KOPT-K1 (cell line): ENCODE measurements around the gene BCAS3.

Experiments used
- H3K27ac ChIP-seq: fragments of 200-600 bp; sonication (generic); 2 replicates; pipeline ENCODE4 v1.5.1; 2016; ENCODE audit warnings: antibody characterized with exemption, mild to moderate bottlenecking, low read depth, low read length; ENCODE audit not compliant: poor library complexity, severe bottlenecking
- H3K36me3 ChIP-seq: fragments of 200-600 bp; sonication (generic); 2 replicates; pipeline ENCODE4 v1.5.1; 2017; ENCODE audit warnings: antibody characterized with exemption, mild to moderate bottlenecking, low read length, moderate library complexity; ENCODE audit not compliant: insufficient read depth
- H3K9me3 ChIP-seq: fragments of 200-600 bp; sonication (generic); 2 replicates; pipeline ENCODE4 v1.5.1; 2017; ENCODE audit warnings: antibody characterized with exemption, low read length, mild to moderate bottlenecking; ENCODE audit not compliant: insufficient read depth, poor library complexity, severe bottlenecking

The BCAS3 gene

GRCh38 chr17:60677308-60678117, at the start of gene BCAS3:
Gene BCAS3, plus strand, starts transcription at chr17:60677851.
- Histone ChIP-seq H3K27ac (peak within 1 kb of the TSS; percentile 49), H3K36me3 (no peaks in the 10 kb centered on the region), H3K9me3 (no peaks in the 10 kb centered on the region)

GRCh38 chr17:60628252-60628889, 49.3 kb upstream of the BCAS3 start:
- H3K9me3 ChIP-seq = no peaks in the 10 kb centered on the region
- H3K36me3 ChIP-seq = peaks cover 79% of the 10 kb centered on the region
- H3K27ac ChIP-seq = no peak overlapping the region

DNA sequence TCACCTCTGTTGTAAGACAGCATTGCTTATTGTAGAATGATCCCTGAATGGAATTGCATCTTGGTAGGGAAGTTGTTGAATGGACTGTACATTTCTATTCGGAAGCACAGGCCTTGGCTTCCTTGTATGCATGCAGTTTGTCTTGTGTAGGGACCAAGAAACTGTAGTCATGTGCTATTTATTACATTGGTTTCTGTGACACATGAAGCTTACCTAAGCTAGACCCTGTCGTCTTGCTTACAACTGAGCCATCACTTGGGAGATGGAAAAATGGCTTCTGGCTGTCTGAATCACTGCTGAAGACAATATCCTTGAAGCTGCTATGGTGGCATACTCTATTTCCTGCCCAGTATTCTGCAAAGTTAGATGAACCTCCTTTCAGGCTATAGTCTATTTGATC, 48.5 kb upstream of the BCAS3 start:
- no peak overlapping the region for H3K27ac ChIP-seq
- peaks cover 79% of the 10 kb centered on the region for H3K36me3 ChIP-seq
- H3K9me3 ChIP-seq = no peaks in the 10 kb centered on the region

DNA sequence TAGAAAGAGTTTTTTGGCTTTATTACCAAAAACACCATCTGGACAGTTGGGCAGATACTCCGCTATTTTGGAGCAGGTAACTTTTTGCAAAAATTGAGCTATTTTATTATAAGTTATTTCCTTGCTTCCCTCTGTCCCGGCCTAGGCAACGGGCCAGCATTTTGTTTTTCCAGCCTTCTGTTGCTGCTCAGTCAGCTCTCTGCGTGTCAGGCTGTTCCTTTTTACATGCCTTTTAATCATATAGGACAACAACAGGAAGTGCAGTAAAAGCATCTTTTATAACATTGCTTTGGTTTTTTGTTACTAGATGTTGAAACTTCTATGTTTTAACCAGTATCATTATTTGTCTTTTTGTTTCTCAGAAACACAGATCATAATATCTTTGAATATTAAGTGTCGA, 47.3 kb upstream of the BCAS3 start:
- Histone ChIP-seq H3K9me3 (no peaks in the 10 kb centered on the region), H3K36me3 (peaks cover 79% of the 10 kb centered on the region), H3K27ac (no peak overlapping the region)

DNA sequence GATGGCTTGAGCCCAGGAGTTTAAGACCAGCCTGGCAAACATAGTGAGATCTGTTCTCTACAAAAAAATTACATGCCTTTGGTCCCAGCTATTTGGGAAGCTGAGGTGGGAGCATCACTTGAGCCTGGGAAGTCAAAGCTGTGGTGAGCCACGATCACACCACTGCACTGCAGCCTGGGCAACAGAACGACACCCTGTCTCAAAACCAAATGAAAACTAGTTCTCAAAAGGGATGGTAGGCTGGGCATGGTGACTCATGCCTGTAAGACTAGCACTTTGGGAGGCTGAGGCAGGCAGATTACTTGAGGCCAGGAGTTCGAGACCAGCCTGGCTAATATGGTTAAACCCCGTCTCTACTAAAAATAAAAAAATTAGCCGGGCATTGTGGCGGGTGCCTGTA, 46.5 kb upstream of the BCAS3 start:
- Histone ChIP-seq H3K9me3 (no peaks in the 10 kb centered on the region), H3K27ac (no peak overlapping the region), H3K36me3 (peaks cover 79% of the 10 kb centered on the region)

DNA sequence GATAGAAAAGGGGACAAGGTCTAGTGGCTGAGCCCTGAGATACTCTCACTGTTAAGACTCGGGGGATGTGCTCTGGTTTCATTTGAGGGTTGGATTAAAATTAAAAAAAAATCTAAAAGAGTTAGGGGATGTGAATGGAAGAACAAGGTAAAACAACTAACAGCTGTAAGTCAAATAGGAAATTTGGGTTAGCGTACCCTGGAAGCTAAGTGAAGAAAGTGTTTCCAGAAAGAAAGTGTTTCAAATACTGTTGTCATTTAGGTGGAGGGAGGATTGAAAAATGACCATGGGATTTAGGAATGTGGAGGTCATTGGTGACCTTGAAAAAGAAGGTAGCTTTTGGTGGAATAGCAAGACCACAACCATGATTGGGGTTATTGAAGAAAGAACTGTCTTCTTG, 40.0 kb upstream of the BCAS3 start:
- Histone ChIP-seq H3K36me3 (peaks cover 85% of the 10 kb centered on the region), H3K9me3 (no peaks in the 10 kb centered on the region), H3K27ac (no peak overlapping the region)

GRCh38 chr17:60639019-60639330, 38.7 kb upstream of the BCAS3 start:
- Histone ChIP-seq H3K27ac (no peak overlapping the region), H3K9me3 (no peaks in the 10 kb centered on the region), H3K36me3 (peaks cover 85% of the 10 kb centered on the region)

DNA sequence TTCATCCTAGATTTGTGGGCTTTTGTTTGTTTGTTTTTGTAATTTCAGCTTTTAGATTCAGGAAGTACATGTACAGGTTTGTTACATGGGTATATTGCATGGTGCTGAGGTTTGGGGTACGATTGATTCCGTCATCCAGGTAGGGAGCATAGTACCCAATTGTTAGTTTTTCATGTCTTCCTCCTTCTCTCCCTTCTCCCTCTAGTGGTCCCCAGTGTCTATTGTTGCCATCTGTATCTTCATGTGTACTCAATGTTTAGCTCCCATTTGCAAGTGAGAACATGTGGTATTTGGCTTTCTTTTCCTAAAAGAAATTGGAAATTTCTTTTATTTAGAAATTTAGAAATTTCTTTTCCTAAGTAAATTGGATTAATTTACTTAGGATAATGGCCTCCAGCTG, 37.1 kb upstream of the BCAS3 start:
- H3K27ac ChIP-seq = no peak overlapping the region
- no peaks in the 10 kb centered on the region for H3K9me3 ChIP-seq
- peaks cover 81% of the 10 kb centered on the region for H3K36me3 ChIP-seq

- peaks cover 74% of the 10 kb centered on the region for H3K36me3 ChIP-seq
- no peaks in the 10 kb centered on the region for H3K9me3 ChIP-seq
- no peak overlapping the region for H3K27ac ChIP-seq
Measured at GRCh38 chr17:60641126-60641525, 36.5 kb upstream of the BCAS3 start.

- no peak overlapping the region for H3K27ac ChIP-seq
- H3K36me3 ChIP-seq = peaks cover 67% of the 10 kb centered on the region
- H3K9me3 ChIP-seq = no peaks in the 10 kb centered on the region
Measured at GRCh38 chr17:60641810-60642220, 35.8 kb upstream of the BCAS3 start.

GRCh38 chr17:60645918-60646523, 31.6 kb upstream of the BCAS3 start:
- Histone ChIP-seq H3K9me3 (no peaks in the 10 kb centered on the region), H3K36me3 (peaks cover 65% of the 10 kb centered on the region), H3K27ac (no peak overlapping the region)

GRCh38 chr17:60646701-60647100, 30.9 kb upstream of the BCAS3 start:
- Histone ChIP-seq H3K9me3 (no peaks in the 10 kb centered on the region), H3K27ac (no peak overlapping the region), H3K36me3 (peaks cover 65% of the 10 kb centered on the region)

DNA sequence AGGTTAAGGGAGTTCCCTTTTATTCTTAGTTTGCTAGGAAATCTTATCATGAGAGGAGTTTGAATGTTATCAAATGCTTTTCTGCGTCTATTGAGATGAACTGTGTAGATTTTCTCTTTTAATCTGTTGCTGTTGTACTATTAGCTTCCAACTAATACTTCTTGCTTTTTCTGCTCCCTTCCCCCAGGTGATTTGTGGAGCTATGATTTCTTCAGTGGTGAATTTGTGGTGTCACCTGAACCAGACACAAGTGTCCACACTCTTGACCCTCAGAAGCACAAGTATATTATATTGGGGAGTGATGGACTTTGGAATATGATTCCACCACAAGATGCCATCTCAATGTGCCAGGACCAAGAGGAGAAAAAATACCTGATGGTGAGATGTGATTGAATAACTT, 29.9 kb upstream of the BCAS3 start:
- Histone ChIP-seq H3K27ac (no peak overlapping the region), H3K9me3 (no peaks in the 10 kb centered on the region), H3K36me3 (peaks cover 69% of the 10 kb centered on the region)

- H3K36me3 ChIP-seq = peaks cover 66% of the 10 kb centered on the region
- no peaks in the 10 kb centered on the region for H3K9me3 ChIP-seq
- H3K27ac ChIP-seq = no peak overlapping the region
Measured at GRCh38 chr17:60652454-60653247, 25.0 kb upstream of the BCAS3 start.

DNA sequence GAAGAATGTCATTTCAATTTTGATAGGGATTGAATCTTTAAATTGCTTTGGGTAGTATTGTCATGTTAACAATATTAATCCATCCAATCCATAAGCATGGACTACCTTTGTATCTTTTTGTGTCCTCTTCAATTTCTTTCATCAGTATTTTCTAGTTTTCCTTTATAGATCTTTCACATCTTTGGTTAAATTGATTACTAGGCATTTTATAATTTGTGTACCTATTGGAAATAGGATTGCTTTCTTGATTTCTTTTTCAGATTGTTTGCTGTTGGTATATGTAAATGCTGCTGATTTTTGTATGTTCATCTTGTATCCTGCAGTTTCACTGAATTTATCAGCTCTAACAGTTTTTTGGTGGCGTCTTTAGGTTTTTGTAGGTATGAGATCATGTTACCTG, 24.1 kb upstream of the BCAS3 start:
- peaks cover 66% of the 10 kb centered on the region for H3K36me3 ChIP-seq
- H3K27ac ChIP-seq = no peak overlapping the region
- no peaks in the 10 kb centered on the region for H3K9me3 ChIP-seq
